ENCODE results near the gene HEXB.

The HEXB gene

DNA sequence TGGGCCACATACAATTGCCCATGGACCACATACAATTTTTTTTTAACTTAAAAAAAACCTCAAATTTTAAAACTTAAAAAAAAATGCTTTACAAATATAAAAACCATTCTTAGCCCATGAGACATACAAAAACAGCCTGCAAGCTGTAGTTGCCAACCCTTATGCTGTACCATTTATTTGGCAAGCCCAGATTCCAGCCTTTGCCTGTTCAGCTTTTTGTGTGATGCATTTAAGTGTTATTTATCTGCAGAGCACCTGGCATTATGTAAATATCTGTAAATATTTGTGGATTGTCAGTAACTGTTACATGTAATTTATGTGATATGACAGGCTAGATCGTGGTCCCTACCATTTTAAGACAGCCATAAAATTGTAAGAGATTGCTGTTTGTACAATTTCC, 32.6 kb downstream of the HEXB start:
- Histone ChIP-seq H3K27me3 (ENCODE audit: control insufficient read depth, low read length) (no peaks in the 10 kb centered on the region), H3K9me2 (replicated peaks; ENCODE audit: control insufficient read depth, low read length) (no peaks in the 10 kb centered on the region), H3K4me1 (ENCODE audit: control insufficient read depth, low read length) (no peaks in the 10 kb centered on the region), H4K20me1 (ENCODE audit: control insufficient read depth, insufficient read depth, low read depth, low read length) (no peaks in the 10 kb centered on the region), H3K79me2 (ENCODE audit: control insufficient read depth, low read length) (no peaks in the 10 kb centered on the region), H3K9me3 (ENCODE audit: control insufficient read depth, insufficient read depth, low read length) (no peaks in the 10 kb centered on the region), H3K4me3 (ENCODE audit: low read length) (no peak overlapping the region), H3K36me3 (ENCODE audit: control insufficient read depth, low read length) (peaks cover 41% of the 10 kb centered on the region), H3K27ac (ENCODE audit: low read depth, low read length) (no peak overlapping the region), H3F3A (ENCODE audit: control insufficient read depth, insufficient read depth) (no peaks in the 10 kb centered on the region), H3K4me2 (ENCODE audit: low read length) (no peak overlapping the region)
- no peak for TF ChIP-seq EZH2phosphoT487 (IDR thresholded peaks at IDR 0.05; ENCODE audit: borderline replicate concordance, low read length)
- TF ChIP-seq, protein P1, sequence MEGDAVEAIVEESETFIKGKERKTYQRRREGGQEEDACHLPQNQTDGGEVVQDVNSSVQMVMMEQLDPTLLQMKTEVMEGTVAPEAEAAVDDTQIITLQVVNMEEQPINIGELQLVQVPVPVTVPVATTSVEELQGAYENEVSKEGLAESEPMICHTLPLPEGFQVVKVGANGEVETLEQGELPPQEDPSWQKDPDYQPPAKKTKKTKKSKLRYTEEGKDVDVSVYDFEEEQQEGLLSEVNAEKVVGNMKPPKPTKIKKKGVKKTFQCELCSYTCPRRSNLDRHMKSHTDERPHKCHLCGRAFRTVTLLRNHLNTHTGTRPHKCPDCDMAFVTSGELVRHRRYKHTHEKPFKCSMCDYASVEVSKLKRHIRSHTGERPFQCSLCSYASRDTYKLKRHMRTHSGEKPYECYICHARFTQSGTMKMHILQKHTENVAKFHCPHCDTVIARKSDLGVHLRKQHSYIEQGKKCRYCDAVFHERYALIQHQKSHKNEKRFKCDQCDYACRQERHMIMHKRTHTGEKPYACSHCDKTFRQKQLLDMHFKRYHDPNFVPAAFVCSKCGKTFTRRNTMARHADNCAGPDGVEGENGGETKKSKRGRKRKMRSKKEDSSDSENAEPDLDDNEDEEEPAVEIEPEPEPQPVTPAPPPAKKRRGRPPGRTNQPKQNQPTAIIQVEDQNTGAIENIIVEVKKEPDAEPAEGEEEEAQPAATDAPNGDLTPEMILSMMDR (IDR thresholded peaks at IDR 0.05; ENCODE audit: low read depth, low read length, poor library complexity, severe bottlenecking): no peak

DNA sequence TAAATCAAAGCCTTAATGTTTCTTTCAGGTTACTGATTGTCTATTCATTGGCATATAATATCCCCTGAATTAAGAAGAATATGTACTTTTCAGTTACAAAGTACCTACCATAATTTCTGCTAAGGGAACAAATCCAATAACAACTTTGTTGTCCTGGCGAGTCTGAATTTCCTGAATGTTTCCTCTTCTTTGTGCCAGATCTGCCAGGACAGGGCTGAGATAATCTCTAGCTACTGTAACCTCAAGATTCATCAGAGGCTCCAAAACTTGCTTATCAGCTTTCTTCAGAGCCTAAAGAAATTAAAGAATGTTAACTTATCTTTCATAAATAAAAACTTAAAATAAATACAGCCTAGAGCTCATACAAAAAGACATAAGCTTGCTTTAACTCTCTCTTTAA, 37.2 kb downstream of the HEXB start:
- H4K20me1 ChIP-seq (ENCODE audit: control insufficient read depth, insufficient read depth, low read depth, low read length): no peaks in the 10 kb centered on the region

DNA sequence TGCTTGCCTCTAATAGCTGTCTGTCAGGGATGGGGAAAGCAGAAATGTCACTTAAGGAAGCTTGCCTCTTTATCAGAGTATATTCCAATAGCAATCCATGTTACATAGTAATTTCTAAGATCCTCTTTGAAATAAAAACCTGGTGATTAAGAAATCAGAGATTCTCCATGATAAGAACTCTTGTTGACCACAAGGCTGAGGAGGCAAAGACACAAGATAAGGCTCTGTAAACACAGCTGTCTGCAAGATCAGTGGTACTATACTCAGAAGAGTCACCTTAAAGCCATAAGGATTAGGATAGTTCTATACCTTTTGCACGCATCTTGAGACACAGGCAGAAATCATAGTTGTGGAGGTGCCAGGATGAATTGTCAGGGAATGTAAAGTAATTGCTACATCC, 40.3 kb downstream of the HEXB start:
- peaks cover 55% of the 10 kb centered on the region for H3K36me3 ChIP-seq (ENCODE audit: control insufficient read depth, low read length)
- no peak overlapping the region for H3K4me2 ChIP-seq (ENCODE audit: low read length)
- H3K27ac ChIP-seq (ENCODE audit: low read depth, low read length): no peak overlapping the region
- TF ChIP-seq EZH2phosphoT487 (IDR thresholded peaks at IDR 0.05; ENCODE audit: borderline replicate concordance, low read length): no peak
- TF ChIP-seq, protein P1 (IDR thresholded peaks at IDR 0.05; ENCODE audit: low read depth, low read length, poor library complexity, severe bottlenecking): no peak
- no peaks in the 10 kb centered on the region for H3K9me2 ChIP-seq (replicated peaks; ENCODE audit: control insufficient read depth, low read length)
- H3K4me1 ChIP-seq (ENCODE audit: control insufficient read depth, low read length): no peaks in the 10 kb centered on the region
- H3K4me3 ChIP-seq (ENCODE audit: low read length): no peak overlapping the region
- H3K79me2 ChIP-seq (ENCODE audit: control insufficient read depth, low read length): no peaks in the 10 kb centered on the region
- H3F3A ChIP-seq (ENCODE audit: control insufficient read depth, insufficient read depth): no peaks in the 10 kb centered on the region; the same call in 1 of the 2 replicates
- no peaks in the 10 kb centered on the region for H3K27me3 ChIP-seq (ENCODE audit: control insufficient read depth, low read length)
- H3K9me3 ChIP-seq (ENCODE audit: control insufficient read depth, insufficient read depth, low read length): no peaks in the 10 kb centered on the region
- H4K20me1 ChIP-seq (ENCODE audit: control insufficient read depth, insufficient read depth, low read depth, low read length): no peaks in the 10 kb centered on the region

More for the DNA sequence above, 37.2 kb downstream of the HEXB start:
- H3K27me3 ChIP-seq (ENCODE audit: control insufficient read depth, low read length): no peaks in the 10 kb centered on the region
- H3K79me2 ChIP-seq (ENCODE audit: control insufficient read depth, low read length): no peaks in the 10 kb centered on the region
- H3K9me2 ChIP-seq (replicated peaks; ENCODE audit: control insufficient read depth, low read length): no peaks in the 10 kb centered on the region
- H3K36me3 ChIP-seq (ENCODE audit: control insufficient read depth, low read length): peaks cover 71% of the 10 kb centered on the region
- no peaks in the 10 kb centered on the region for H3K4me1 ChIP-seq (ENCODE audit: control insufficient read depth, low read length)
- H3K4me3 ChIP-seq (ENCODE audit: low read length): no peak overlapping the region
- H3K4me2 ChIP-seq (ENCODE audit: low read length): no peak overlapping the region
- TF ChIP-seq, protein P1 (IDR thresholded peaks at IDR 0.05; ENCODE audit: low read depth, low read length, poor library complexity, severe bottlenecking): no peak
- TF ChIP-seq EZH2phosphoT487 (IDR thresholded peaks at IDR 0.05; ENCODE audit: borderline replicate concordance, low read length): no peak
- no peak overlapping the region for H3K27ac ChIP-seq (ENCODE audit: low read depth, low read length)
- H3K9me3 ChIP-seq (ENCODE audit: control insufficient read depth, insufficient read depth, low read length): no peaks in the 10 kb centered on the region
- no peaks in the 10 kb centered on the region for H3F3A ChIP-seq (ENCODE audit: control insufficient read depth, insufficient read depth)

Measured in DOHH2 (cell line).